Activated CD8-positive, alpha-beta memory T cell treated with anti-CD3 and anti-CD28 coated beads, Interleukin-2, amount 50 U/mL, for 48 hours (primary cell): Measurements from ENCODE around the gene PTPRJ.
"Not testable (repeated sequence)": the region's sequence is repeated elsewhere in the genome, so short reads cannot be mapped to it uniquely, and the experiment has no call there.

ENCODE experiments used
- DNase-seq: peaks from one replicate; pipeline ENCODE4 v3.0.0-alpha.2; 2020

Gene PTPRJ

DNA sequence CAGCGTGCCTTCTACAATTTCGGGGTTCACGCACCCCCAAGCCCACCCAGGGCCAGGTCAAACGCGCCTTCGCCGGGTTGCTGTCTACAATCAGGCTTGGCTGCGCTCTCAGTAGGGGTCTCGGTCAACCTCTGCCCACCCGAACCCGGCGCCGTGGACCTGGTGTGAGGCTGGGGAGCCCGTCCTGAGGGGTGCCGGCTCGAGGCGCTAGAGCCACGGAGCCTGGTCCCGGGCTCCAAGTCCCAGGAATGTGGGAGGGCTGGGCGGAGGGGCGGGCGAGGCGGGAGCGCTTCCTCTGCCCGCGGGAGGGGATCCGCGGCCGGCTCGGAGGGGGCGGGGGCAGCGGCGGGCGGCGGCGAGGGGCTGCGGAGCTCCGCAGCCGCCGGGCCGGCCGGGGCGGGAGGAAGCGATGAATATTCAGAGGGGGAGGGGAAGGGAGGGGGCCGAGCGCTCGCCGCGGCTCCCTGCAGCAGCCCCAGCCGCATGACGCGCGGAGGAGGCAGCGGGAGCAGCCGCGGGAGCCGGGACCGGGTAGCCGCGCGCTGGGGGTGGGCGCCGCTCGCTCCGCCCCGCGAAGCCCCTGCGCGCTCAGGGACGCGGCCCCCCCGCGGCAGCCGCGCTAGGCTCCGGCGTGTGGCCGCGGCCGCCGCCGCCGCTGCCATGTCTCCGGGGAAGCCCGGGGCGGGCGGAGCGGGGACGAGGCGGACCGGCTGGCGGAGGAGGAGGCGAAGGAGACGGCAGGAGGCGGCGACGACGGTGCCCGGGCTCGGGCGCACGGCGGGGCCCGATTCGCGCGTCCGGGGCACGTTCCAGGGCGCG is at the start of gene PTPRJ:
Gene PTPRJ, plus strand, starts transcription at position 472 of the 819 bp plus-strand sequence. CDS start 354 bp downstream, outside the sequence.
- peak; percentile 78 for DNase-seq

DNA sequence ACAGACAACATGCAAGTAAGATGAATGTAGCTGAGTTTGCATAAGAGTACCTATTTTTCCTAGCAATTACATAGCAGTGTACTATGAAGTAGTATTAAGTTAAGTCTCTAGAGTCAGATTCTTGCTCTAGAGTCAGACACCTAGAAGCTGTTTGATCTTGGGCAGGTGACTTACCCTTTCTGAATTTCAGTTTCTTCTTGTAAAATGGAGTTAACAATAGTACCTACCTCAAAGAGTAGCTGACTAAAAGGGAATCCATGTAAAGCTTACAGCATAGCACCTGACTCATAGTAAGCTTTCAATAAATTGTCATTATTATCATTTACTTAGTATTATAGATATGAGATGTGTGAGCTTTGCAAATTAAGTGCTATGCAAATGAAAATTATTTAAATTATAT is 47.8 kb upstream of the PTPRJ start:
- DNase-seq: no peak

DNA sequence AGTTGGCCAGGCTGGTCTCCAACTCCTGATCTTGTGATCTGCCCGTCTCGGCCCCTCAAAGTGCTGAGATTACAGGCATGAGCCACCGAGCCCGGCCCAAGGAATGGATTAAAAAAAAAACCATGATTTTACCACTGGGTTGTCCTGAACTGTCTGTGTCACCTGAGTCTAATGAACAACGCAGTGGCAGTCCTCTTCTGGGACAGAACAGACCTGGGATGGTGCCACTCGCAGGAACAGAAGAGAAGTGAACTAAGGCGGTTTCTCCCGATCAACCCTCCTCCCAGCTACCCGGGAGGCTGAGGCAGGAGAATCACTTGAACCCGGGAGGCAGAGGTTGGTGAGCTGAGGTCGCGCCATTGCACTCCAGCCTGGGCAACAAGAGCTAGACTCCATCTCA is 46.6 kb upstream of the PTPRJ start:
- DNase-seq: not testable (repeated sequence)

DNA sequence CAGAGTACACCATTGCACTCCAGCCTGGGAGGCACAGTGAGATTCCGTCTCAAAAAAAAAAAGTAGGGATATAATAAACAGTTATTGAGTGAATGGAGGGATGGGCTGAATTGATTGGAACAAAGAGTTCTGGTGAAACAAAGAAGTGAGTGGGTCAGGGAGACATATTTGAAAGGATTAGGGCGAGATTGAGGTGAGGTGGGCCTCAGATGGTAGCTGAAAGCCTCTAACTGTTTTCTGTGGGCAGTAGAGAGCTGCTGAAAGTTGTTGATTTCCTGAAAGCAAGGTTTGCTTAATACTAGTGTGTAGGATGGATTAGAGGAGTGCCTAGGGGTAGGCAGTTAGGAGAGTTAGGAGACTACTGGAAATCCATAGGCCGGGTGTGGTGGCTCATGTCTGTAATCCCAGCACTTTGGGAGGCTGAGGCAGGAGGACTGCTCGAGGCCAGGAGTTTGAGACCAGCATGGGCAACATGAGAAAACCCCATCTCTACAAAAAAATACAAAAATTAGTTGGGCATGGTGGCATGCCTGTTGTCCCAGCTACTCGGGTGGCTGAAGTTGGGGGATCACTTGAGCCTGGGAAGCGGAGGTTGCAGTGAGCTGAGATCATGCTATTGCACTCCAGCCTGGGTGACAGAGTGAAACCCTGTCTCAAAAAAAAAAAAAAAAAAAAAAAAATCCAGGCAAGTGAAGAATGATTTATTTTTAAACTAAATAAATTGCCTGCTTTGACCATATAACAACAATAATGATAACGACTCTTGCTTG is 41.4 kb upstream of the PTPRJ start:
- no peak for DNase-seq

DNA sequence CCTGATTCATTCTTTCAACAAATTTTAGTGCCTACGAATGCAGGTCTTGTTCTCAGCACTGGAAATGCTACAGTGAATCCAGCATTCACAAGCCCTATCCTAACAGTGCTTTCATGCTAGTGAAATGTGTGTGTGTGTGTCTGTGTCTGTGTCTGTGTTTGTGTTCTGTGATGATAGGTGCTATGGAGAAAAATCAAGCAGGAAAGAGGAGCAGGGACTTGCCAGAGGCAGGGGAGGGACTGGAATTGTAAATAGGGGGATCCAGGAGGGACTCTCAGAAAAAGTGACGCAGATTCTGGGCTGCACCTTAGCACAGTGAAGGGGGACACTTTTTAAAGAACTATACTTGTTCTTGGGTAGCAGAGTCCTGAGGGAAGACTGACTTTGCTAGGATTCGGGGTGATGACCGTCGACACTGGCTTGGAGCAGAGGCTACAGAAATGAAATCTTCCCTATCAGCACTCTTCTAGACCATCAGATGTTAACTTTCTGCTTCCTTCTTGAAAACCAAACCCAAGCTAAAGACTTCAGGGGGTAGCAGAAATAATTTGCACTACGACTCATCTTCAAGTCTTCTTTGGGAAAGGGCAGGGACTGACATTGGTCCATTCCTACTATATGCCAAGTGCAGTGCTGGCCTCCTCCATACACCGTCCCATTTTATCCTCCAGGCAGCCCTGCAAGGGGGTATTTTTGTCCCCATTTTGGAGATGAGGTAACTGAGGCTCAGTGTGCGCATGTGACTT is 39.3 kb upstream of the PTPRJ start:
- DNase-seq: no peak

DNA sequence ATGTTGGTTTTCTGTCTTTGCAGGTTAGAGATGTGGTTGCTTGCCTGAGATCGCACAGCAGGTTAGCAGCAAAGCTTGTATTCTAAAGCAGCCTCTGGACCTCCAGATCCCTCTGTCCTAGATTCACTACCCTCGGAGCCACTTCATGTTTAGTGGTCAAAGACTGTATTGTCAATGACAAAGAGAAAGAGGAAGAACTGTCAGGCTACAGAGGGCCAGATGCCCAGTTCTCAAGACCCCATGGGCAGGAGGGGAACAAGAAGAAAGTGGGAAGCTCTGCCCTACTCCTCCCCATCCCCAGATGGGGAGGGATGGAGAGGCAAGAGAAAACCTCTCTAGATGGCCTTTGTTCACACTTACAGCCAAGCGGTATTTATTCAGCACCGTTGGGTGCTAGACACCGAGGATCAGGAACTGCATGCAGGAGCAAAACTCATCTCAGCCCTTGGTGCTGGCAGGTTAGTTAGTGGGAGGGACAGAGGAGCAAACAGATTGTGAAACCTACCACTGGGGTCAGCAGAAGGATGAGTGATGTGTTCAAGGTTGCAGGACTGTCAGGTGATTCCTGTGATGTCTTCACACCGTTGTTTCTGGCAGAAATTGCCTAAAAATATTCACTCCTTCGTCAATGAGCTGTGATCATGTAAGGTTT is 38.3 kb upstream of the PTPRJ start:
- DNase-seq: no peak

DNA sequence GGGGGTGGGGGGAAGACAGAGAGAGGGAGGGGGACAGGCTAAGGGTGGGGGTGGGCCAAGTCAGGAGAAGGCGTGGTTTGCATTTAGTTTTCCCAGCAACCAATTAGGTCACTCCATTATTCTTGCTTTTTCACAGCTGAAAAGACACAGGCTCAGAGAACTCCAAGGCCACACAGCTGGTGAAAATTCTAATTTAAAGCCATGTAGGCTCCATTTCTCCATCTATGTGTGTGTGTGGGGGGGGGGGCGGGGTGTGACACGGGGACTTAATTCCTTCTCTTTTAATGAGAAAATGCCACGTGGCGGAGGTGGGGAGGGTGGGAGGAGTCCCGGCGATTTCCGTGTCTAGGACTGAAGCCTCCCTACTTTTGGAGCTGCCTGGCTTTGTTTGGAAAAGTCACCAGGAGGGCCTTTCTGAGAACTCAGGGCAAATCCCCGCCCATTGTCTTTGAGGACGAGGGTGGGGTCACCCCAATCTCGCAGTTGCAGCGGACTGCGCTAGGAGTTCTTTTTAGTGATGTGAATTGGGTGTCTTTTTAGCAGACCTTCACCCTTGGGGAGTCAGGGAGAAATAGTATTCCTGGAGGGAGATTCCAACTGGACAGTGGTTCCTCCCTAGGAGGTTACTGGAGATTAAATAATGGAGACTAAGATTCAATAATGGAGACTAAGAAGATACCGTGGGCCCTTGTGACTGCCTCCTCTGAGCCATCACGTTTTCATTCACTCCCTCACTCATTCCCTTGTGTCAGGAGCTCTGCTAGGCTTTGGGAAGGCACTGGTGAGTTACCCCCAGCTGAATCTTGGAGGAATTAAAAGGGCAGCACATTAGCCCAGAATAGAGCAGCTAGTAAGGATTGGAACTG is 36.4 kb upstream of the PTPRJ start:
- DNase-seq: no peak

DNA sequence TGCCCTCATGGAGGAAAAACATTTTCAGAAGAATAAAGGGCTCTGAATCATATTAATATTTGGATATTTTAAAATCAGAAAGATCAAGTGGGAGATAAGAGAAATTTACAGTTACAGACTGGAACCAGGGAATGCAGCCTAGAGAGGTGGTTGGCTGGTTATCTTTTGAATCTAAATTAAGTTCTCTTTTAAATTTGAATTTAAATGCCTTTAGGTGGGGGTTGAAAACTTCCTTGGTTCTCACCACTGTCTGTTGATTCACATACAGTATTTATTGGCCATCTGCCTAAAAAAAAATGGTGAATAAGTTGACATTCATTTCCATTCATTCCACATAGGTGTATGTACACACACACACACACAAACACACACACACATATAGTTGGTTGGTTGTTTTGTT is 35.7 kb upstream of the PTPRJ start:
- no peak for DNase-seq

DNA sequence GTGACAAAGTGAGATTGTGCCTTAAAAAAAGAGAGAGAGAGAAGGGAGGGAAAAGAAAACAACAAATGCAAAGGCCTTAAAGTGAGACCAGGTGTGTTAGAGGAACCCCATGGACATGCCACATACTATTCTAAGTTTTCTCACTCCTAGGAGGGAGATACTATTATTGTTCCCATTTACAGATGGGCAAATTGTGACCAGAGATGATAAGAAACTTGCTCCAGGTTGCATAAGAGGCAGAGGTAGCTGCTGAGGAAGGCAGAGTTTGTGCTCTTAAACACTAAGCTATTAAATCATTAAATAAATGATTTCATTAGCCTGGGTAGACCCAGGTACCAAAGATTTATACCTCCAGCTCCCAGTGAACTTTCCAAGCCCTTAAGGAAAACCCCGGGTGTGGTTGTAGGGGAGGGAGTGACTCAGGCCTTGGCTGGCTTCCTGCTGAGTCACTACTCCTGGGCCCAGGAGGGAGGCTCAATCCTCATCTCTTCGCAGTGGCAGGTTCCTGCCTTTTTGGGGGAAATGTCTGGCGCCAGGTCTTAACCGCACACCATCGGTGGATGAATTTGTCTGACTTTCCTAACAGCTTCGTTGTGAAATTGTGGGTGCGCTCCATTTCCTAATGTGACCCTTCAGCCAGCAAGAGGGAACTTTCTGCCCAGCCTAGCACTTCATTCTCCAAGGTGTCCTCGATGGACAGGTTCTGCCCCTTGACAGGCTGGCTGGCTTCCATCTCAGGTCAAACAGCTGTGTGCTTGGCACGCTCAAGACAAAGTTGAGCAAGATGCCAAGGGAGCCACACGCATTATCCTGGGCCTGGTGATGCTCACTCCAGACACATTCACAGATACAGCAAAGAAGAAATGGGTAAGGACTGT is 33.4 kb upstream of the PTPRJ start:
- DNase-seq: no peak

DNA sequence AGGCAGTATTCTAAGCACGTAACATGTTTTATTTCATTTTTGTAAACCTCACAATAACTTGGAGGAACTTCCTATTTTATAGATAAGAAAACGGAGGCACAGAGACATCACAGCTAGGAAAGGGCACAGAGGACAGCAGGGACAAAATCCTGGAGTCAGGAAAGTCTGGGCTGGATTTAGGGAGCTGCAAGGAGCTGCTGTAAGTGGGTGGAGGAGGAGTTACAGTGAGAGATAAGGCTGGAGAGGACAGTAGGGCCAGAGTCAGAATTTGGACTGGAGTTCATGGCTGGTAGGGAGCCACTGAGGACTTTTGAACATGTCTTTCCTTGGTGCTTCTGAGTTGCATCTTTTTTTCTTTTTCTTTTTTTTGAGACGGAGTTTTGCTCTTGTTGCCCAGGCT is 32.2 kb upstream of the PTPRJ start:
- no peak for DNase-seq

DNA sequence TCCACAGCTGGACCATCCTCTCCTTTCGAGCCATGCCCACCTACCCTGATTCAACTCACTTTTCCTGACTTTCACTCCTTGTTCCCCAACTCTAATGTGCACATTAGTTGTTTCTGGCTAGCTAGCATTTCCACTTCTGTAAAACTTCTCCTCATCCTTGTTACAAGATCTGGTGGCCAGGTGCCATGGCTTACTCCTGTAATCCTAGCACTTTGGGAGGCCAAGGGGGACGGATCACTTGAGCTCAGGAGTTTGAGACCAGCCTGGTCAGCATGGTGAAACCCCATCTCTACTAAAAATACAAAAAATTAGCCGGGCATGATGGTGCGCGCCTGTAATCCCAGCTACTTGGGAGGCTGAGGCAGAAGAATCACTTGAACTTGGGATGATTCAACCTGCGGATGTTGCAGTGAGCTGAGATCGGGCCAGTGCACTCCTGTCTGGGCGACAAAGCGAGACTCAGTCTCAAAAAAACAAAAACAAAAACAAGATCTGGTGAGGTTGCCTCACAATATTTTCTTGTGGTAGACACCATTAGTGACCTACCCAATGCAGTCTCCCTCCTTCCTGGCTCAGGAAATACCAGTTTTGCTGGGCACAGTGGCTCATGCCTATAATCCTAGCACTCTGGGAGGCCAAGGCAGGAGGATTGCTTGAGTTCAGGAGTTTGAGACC is 31.2 kb upstream of the PTPRJ start:
- not testable (repeated sequence) for DNase-seq

DNA sequence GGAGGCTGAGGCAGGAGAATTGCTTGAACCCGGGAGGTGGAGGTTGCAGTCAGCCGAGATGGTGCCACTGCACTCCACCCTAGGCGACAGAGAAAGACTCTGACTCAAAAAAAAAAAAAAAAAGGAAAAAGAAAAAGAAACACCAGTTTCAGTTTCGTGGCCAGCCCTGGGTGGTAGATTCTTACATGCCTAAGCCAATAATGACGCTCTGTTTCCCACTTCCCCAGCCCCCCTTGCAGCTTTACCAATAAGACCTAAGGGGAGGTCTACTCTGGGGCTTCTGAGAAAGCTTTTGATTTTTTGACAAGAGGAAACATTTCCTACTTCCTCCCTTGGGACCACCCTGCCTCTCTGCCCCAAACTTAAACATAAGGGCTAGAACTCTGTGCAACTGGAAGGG is 30.0 kb upstream of the PTPRJ start:
- peak; percentile 58 for DNase-seq

DNA sequence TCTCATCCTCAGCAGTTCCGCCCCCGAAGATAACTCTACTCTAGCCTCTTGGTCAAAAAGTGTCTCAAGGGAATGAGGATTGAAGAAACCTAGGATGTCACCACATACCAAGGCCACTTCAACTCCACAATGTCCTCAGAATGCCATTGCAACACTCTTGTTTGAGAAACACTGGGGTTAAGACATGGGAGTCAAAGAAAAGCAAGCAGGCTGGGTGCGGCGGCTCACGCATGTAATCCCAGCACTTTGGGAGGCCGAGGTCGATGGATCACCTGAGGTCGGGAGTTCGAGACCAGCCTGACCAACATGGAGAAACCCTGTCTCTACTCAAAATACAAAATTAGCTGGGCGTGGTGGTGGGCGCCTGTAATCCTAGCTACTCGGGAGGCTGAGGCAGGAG is 28.9 kb upstream of the PTPRJ start:
- DNase-seq: not testable (repeated sequence)

DNA sequence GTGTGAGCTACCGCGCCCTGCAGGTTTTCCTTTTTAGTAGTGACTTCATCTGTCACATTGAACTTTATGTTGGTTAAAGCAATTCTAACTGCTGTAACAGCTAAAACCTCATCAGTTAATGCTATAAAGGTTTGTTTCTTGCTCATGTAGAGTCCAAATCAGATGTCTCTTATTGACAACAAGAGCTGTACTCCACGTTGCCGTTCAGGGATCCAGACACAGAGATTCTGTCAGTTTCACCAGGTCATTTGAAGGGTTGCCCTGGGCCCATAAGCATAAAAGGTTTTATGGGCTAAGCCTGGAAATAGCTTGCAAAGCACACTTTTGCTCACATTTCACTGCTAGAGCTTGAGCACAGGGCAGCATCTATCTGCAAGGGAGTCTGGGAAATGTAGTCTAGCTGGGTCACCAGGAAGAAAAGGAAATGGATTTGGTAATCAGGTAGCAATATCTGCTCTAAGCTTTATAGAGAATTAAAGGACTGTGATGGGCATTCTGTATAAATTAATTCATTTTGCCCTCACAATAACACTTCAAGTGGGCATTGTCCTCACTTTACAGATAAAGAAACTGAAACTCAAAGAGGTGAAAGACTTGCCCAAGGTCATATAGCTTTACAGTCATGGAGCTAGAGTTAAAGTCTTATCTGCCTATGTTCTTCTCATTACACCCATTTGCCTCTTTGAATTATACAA is 25.2 kb upstream of the PTPRJ start:
- no peak for DNase-seq

DNA sequence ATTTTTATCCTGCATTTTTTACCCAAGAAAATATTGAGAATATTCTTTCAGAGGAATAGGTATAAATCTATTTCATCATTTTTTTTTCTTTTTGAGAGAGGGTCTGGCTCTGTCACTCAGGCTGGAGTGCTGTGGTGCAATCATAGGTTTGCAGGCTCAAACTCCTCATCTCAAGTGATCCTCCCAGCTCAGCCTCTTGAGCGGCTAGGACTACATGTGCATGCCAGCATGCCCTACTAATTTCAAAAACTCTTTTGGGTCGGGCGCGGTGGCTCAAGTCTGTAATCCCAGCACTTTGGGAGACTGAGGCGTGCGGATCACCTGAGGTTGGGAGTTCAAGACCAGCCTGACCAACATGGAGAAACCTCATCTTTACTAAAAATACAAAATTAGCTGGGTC is 20.3 kb upstream of the PTPRJ start:
- DNase-seq: no peak

DNA sequence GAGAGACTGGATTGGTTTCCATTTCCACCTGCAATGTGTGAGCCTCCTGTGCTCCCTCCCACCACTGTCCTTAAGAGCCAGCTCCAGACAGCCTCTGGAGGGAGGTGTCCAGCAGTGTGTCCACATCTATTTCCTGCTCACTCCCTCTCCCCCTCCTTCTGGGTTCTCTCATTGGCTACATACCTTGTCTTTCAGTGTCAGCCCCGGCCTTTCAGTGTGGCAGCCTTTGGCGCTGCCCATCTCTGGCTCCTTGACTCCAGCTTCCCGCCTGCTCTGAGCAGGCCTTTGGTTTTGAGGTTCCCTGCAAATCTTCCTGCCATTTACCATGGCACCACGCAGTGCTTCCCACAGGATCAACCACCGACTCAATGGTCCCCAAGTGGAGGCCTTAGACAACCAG is 19.0 kb upstream of the PTPRJ start:
- DNase-seq: no peak

DNA sequence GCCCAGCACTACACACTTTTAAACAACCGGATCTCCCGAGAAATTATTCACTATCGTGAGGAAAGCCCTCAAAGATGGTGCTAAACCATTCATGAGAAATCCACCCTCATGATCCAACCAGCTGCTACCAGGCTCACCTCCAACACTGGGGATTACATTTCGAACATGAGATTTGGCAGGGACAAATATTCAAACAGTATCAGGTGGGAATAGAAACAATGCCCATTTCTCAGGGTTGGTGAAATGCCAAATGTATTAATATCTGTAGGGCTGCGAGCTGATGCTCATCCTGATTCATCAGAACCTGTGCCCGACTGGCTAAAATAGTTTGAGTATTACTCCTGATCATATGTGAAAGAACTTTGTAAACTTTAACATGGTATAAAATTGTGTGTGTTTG is 15.8 kb upstream of the PTPRJ start:
- no peak for DNase-seq

DNA sequence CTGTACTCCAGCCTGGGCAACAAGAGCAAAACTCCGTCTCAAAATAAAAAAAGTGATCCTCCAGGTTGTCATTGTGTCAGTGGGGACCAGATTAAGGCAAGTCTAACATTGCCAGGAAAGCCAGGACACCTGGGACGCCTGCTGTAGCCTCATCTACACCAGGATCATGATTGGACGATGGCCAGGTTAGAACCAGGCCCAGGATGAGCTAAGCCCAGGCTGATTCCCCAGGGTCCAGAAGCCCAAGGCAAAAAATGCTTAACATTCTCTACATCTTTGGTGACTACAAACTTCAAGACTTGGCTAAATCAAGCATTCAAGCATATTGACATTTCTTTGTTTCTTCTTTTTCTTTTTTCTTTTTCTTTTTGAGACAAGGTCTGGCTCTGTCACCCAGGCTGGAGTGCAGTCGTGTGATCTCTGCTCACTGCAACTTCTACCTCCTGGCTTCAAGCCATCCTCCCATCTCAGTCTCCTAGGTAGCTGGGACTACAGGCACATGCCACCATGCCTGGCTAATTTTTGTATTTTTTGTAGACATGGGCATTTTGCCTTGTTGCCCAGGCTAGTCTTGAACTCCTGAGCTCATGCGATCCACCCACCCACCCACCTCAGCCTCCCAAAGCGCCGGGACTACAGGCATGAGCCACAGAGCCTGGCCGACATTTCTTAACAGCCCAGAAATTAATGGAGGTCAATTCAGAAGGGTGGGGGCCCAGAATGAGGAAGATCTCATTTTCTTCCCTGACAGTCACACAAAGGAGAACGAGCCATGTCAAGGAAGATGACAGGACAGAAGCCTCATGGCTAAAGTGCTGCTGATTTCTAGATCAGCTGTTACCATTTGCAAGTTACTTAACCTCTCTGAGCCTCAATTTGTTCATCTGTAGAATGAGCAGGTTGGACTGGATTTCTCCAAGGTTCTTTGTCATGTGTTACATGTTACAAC is 12.5 kb upstream of the PTPRJ start:
- no peak for DNase-seq

DNA sequence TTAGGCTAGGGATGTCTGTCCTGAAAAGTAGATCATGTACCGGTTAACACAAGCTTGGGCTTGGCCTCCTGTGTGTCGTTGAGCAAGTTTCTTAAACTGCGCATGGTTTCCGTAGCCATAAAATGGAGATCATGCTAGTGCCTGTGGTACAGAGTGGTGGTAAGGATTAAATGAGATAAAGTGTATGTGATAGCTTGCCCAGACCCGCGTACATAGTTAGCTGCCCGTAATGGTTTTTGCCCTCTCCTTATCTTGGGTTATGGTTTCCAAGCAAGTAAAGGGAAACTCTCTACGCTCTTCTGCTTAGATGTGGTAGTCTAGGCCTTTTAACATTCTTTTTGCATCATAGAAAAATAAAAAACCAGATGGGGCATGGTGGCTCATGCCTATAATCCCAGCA is 11.0 kb upstream of the PTPRJ start:
- no peak for DNase-seq
